HepG2 (cell line): ENCODE data around the gene SS18L1. TPM values are rescaled to one million over a fixed set of nuclear protein-coding genes. Genes with fewer than 3 reads are reported as not detected.

Experiments used
- ADNP ChIP-seq: sonication (generic); formaldehyde crosslinking; IDR thresholded peaks from 2 replicates; pipeline ENCODE4 v1.4.0; 2020; ENCODE audit warnings: missing genetic modification reagents
- ATF5 ChIP-seq: sonication (generic); formaldehyde crosslinking; IDR thresholded peaks from 2 replicates; pipeline ENCODE4 v1.4.0; 2020; ENCODE audit warnings: mild to moderate bottlenecking, low read depth, missing genetic modification reagents
- ATF7 ChIP-seq, 2 experiments: fragments of 450-650 bp in 1 of 2; sonication (generic) in 1 of 2; formaldehyde crosslinking in 1 of 2; IDR thresholded peaks; 2 replicates each; pipeline versions ENCODE4 v1.4.0 to v1.6.1; 2016 to 2020; ENCODE audit warnings: antibody characterized with exemption in 1 of 2, mild to moderate bottlenecking in 1 of 2, missing genetic modification reagents in 1 of 2
- BRF2 ChIP-seq: sonication (generic); formaldehyde crosslinking; IDR thresholded peaks from 2 replicates; pipeline ENCODE4 v1.8.1; 2022; ENCODE audit warnings: mild to moderate bottlenecking, missing genetic modification reagents
- GATAD2A ChIP-seq: IDR thresholded peaks from 2 replicates; pipeline ENCODE4 v1.6.1; 2016
- HDAC1 ChIP-seq: sonication (generic); formaldehyde crosslinking; IDR thresholded peaks from 2 replicates; pipeline ENCODE4 v1.5.1; 2020; ENCODE audit warnings: mild to moderate bottlenecking, missing genetic modification reagents
- ISL2 ChIP-seq: sonication (generic); formaldehyde crosslinking; IDR thresholded peaks from 2 replicates; pipeline ENCODE4 v1.5.0; 2020; ENCODE audit warnings: missing genetic modification reagents
- PHF5A ChIP-seq: IDR thresholded peaks from one replicate; pipeline ENCODE4 v1.6.1; 2018; ENCODE audit warnings: low read depth, missing genetic modification reagents; ENCODE audit not compliant: unreplicated experiment
- RFX1 ChIP-seq: fragments of 450-650 bp; IDR thresholded peaks from 2 replicates; pipeline ENCODE4 v1.6.1; 2017
- RORA ChIP-seq: sonication (generic); formaldehyde crosslinking; IDR thresholded peaks from 2 replicates; pipeline ENCODE4 v1.5.0; 2020; ENCODE audit warnings: mild to moderate bottlenecking, missing genetic modification reagents, moderate library complexity
- SAP130 ChIP-seq: IDR thresholded peaks from 2 replicates; pipeline ENCODE4 v1.6.1; 2016; ENCODE audit warnings: low read depth
- THRA ChIP-seq: sonication (generic); formaldehyde crosslinking; IDR thresholded peaks from 2 replicates; pipeline ENCODE4 v1.4.0; 2020; ENCODE audit warnings: missing genetic modification reagents, borderline replicate concordance
- TOPORS ChIP-seq: sonication (generic); formaldehyde crosslinking; IDR thresholded peaks from 2 replicates; pipeline ENCODE4 v1.8.0; 2023; ENCODE audit warnings: mild to moderate bottlenecking, missing genetic modification reagents
- ZKSCAN5 ChIP-seq: sonication (generic); formaldehyde crosslinking; IDR thresholded peaks from 2 replicates; pipeline ENCODE4 v1.5.1; 2020; ENCODE audit warnings: mild to moderate bottlenecking, missing genetic modification reagents
- ZNF569 ChIP-seq: sonication (generic); formaldehyde crosslinking; IDR thresholded peaks from 2 replicates; pipeline ENCODE4 v1.5.0; 2020; ENCODE audit warnings: mild to moderate bottlenecking, missing genetic modification reagents, moderate library complexity, borderline replicate concordance
- ZNF615 ChIP-seq: sonication (generic); formaldehyde crosslinking; IDR thresholded peaks from 2 replicates; pipeline ENCODE4 v1.5.0; 2020; ENCODE audit warnings: mild to moderate bottlenecking, missing genetic modification reagents, borderline replicate concordance
- ZNF761 ChIP-seq: sonication (generic); formaldehyde crosslinking; conservative IDR thresholded peaks from 2 replicates; pipeline ENCODE4 v1.4.0; 2020; ENCODE audit warnings: mild to moderate bottlenecking, missing genetic modification reagents
- polyA plus RNA-seq, 8 experiments: library from polyadenylated mRNA; depleted of rRNA in 3 of 8; stranded (reverse) in 7 of 8; unstranded in 1 of 8; fragments of >200 nt; fragmentation: Illumina TruSeq in 4 of 8; extraction: Trizol in 4 of 8; gene quantifications; 2 replicates each; pipeline versions ENCODE4 v1.2.1 to v1.2.3, GENCODE V29; 2011 to 2016; ENCODE audit warnings: low read depth in 4 of 8, missing spikeins in 1 of 8, mixed read lengths in 1 of 8; ENCODE audit not compliant: insufficient read depth in 1 of 8
- total RNA-seq, 5 experiments: library from RNA; depleted of rRNA; stranded (reverse); fragments of >200 nt; fragmentation: Illumina TruSeq; extraction: Trizol; gene quantifications; 2 replicates each; pipeline ENCODE4 v1.2.3, GENCODE V29; 2016; ENCODE audit warnings: low read depth in 1 of 5
- TF ChIP-seq, protein P1 (sequence below): sonication (generic); formaldehyde crosslinking; IDR thresholded peaks from 2 replicates; pipeline ENCODE4 v1.4.0; 2020; ENCODE audit warnings: missing genetic modification reagents
- TF ChIP-seq, protein P2 (sequence below): sonication (generic); formaldehyde crosslinking; IDR thresholded peaks from 2 replicates; pipeline ENCODE4 v1.4.0; 2020; ENCODE audit warnings: missing genetic modification reagents
- TF ChIP-seq, protein P3 (sequence below): sonication (generic); formaldehyde crosslinking; IDR thresholded peaks from 2 replicates; pipeline ENCODE4 v1.4.0; 2020; ENCODE audit warnings: missing genetic modification reagents

SS18L1 gene
- total and polyA plus RNA-seq, 2 of the 13 experiments (the other 11 are each of a cell fraction or from before 2014, with no cell fraction given): 17.8 to 27.6 TPM

DNA sequence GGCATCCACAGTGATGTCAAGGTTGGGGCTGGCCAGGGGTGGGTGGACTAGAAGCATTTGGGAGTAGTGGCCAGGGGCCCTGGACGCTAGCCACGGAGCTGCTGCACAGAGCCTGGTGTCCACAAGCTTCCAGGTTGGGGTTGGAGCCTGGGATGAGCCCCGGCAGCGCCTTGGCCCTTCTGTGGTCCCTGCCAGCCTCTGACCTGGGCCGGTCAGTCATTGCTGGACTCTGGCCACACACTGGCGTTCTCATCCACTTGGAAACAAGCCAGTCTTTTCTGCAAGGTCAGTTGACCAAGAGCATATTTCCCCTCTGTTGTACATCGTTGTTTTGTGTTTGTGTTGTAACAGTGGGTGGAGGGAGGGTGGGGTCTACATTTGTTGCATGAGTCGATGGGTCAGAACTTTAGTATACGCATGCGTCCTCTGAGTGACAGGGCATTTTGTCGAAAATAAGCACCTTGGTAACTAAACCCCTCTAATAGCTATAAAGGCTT, 8.8 kb upstream of the SS18L1 start (continued):
- TF ChIP-seq THRA (CRISPR knock-in tag) (0 out of 2 replicates have a peak, but pooled peaks have one; percentile 57), SAP130 (CRISPR knock-in tag) (peak; percentile 93), HDAC1 (peak; percentile 65), ZNF615 (no peak), PHF5A (CRISPR knock-in tag) (peak; percentile 92), ATF7 (IDR thresholded peaks at IDR 0.05) (no peak), ATF7 (CRISPR knock-in tag; IDR thresholded peaks at IDR 0.05) (peak; percentile 62; the same call in 1 of the 2 replicates), ISL2 (CRISPR knock-in tag) (no peak), BRF2 (CRISPR knock-in tag) (no peak), ADNP (CRISPR knock-in tag) (no peak), ATF5 (CRISPR knock-in tag) (no peak), RORA (no peak), ZNF761 (CRISPR knock-in tag) (no peak), RFX1 (no peak), GATAD2A (CRISPR knock-in tag) (peak; percentile 90), TOPORS (peak; percentile 73), ZKSCAN5 (CRISPR knock-in tag) (0 out of 2 replicates have a peak, but pooled peaks have one; percentile 19), ZNF569 (CRISPR knock-in tag) (no peak)
- TF ChIP-seq, protein P1, sequence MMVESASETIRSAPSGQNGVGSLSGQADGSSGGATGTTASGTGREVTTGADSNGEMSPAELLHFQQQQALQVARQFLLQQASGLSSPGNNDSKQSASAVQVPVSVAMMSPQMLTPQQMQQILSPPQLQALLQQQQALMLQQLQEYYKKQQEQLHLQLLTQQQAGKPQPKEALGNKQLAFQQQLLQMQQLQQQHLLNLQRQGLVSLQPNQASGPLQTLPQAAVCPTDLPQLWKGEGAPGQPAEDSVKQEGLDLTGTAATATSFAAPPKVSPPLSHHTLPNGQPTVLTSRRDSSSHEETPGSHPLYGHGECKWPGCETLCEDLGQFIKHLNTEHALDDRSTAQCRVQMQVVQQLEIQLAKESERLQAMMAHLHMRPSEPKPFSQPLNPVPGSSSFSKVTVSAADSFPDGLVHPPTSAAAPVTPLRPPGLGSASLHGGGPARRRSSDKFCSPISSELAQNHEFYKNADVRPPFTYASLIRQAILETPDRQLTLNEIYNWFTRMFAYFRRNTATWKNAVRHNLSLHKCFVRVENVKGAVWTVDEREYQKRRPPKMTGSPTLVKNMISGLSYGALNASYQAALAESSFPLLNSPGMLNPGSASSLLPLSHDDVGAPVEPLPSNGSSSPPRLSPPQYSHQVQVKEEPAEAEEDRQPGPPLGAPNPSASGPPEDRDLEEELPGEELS (CRISPR knock-in tag): peak; percentile 86
- TF ChIP-seq, protein P2, sequence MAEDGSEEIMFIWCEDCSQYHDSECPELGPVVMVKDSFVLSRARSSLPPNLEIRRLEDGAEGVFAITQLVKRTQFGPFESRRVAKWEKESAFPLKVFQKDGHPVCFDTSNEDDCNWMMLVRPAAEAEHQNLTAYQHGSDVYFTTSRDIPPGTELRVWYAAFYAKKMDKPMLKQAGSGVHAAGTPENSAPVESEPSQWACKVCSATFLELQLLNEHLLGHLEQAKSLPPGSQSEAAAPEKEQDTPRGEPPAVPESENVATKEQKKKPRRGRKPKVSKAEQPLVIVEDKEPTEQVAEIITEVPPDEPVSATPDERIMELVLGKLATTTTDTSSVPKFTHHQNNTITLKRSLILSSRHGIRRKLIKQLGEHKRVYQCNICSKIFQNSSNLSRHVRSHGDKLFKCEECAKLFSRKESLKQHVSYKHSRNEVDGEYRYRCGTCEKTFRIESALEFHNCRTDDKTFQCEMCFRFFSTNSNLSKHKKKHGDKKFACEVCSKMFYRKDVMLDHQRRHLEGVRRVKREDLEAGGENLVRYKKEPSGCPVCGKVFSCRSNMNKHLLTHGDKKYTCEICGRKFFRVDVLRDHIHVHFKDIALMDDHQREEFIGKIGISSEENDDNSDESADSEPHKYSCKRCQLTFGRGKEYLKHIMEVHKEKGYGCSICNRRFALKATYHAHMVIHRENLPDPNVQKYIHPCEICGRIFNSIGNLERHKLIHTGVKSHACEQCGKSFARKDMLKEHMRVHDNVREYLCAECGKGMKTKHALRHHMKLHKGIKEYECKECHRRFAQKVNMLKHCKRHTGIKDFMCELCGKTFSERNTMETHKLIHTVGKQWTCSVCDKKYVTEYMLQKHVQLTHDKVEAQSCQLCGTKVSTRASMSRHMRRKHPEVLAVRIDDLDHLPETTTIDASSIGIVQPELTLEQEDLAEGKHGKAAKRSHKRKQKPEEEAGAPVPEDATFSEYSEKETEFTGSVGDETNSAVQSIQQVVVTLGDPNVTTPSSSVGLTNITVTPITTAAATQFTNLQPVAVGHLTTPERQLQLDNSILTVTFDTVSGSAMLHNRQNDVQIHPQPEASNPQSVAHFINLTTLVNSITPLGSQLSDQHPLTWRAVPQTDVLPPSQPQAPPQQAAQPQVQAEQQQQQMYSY (CRISPR knock-in tag): no peak
- TF ChIP-seq, protein P3, sequence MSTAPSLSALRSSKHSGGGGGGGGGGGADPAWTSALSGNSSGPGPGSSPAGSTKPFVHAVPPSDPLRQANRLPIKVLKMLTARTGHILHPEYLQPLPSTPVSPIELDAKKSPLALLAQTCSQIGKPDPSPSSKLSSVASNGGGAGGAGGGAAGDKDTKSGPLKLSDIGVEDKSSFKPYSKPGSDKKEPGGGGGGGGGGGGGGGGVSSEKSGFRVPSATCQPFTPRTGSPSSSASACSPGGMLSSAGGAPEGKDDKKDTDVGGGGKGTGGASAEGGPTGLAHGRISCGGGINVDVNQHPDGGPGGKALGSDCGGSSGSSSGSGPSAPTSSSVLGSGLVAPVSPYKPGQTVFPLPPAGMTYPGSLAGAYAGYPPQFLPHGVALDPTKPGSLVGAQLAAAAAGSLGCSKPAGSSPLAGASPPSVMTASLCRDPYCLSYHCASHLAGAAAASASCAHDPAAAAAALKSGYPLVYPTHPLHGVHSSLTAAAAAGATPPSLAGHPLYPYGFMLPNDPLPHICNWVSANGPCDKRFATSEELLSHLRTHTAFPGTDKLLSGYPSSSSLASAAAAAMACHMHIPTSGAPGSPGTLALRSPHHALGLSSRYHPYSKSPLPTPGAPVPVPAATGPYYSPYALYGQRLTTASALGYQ: no peak
